ENCODE measurements around the gene SLC5A2.
A peak's percentile ranks its signal among the peaks of the same experiment; 100 is the strongest.
"Not testable (repeated sequence)": the region's sequence is repeated elsewhere in the genome, so short reads cannot be mapped to it uniquely, and the experiment has no call there.

SLC5A2 gene

DNA sequence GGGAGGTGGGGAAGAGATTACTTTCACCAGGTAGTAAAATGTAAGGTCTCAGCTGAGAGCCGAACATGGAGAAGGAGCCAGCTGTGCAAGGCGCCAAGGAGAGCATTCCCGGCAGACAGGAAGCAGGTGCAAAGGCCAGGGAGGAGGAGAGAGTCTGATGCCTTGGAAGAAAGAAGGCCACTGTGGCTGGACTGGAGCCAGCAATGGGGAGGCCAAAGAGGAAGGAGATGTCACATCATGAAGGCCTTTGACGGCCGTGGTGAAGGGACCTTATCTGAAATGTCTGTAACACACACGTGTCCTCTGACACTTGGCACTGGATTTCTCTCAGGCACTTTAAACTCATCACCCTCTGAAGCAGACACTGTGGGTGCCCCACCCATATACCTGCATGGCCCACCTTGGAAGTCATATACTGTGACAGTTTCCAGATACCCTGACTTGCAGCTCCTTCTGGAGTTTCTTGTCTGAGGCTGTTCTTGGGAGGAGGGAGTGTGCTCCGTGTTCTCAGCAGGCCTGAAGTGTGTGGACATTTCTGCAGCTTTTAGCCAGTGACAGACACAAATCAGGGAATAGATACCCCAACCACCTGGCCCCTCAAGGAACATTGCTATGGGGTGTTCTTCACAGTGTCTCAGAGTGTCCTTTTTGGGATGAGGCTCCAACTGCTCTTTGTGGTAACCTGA is 1.9 kb upstream of the SLC5A2 start:
- Histone ChIP-seq H3K27me3 (ENCODE audit: low read depth, low read length) (no peaks in the 10 kb centered on the region), H3K9me3 (ENCODE audit: control insufficient read depth in 1 of 2, low read length in 2 of 2) (no peaks in the 10 kb centered on the region), H3K4me3 (ENCODE audit: low read depth in 1 of 2, low read length in 2 of 2) (no peak overlapping the region), H3K4me1 (ENCODE audit: control insufficient read depth in 1 of 2, insufficient read depth in 2 of 2, low read length in 2 of 2) (peaks cover 0 to 20% of the 10 kb centered on the region in 2 donors), H3K27ac (ENCODE audit: low read length) (no peak overlapping the region), H3K36me3 (ENCODE audit: control insufficient read depth in 1 of 2, insufficient read depth in 2 of 2, low read length in 2 of 2) (peaks cover 0 to 20% of the 10 kb centered on the region in 2 donors)

DNA sequence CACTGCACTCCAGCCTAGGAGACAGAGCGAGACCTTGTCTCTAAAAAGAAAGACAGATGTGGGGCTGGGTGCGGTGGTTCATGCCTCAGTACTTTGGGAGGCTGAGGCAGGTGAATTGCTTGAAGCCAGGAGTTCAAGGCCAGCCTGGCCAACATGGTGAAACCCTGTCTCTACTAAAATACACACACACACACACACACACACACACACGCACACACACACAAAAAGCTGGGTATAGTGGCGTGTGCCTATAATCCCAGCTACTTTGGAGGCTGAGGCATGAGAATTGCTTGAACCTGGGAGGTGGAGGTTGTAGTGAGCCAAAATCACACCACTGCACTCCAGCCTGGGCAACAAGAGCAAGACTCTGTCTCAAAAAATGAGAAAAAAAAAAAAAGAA is 1.1 kb downstream of the SLC5A2 start:
- not testable (repeated sequence) for H3K27ac ChIP-seq (ENCODE audit: low read length); H3K9me3 ChIP-seq (ENCODE audit: control insufficient read depth in 1 of 2, low read length in 2 of 2); H3K27me3 ChIP-seq (ENCODE audit: low read depth, low read length); H3K36me3 ChIP-seq (ENCODE audit: control insufficient read depth in 1 of 2, insufficient read depth in 2 of 2, low read length in 2 of 2); H3K4me3 ChIP-seq (ENCODE audit: low read depth in 1 of 2, low read length in 2 of 2)
- peaks cover 0 to 24% of the 10 kb centered on the region in 2 donors for H3K4me1 ChIP-seq (ENCODE audit: control insufficient read depth in 1 of 2, insufficient read depth in 2 of 2, low read length in 2 of 2)

DNA sequence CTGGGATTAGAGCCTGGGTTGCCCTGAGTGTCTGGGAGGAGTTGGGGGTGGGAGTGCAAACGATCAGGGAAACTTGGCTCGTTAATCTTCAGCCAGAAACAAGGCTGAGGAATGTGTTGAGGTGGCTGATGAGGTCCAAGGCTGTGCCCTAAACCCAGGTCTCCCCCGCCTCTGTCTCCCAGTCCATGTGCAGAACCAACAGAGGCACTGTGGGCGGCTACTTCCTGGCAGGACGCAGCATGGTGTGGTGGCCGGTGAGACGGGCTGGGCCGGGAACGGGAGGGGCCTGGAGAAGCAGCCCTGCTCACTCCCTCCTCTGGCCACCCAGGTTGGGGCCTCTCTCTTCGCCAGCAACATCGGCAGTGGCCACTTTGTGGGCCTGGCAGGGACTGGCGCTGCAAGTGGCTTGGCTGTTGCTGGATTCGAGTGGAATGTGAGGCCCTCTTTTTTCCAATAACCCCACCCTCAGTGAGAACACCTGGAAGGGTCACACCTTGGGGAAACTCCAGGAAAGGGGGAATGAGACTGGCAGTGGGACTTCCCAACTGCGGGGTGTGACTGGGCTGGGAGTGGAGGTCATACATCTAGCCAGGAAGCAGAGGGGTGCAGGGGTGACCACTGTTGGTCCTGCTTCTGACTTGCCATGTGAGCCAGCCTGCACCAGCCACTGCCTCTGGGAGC is 1.7 kb downstream of the SLC5A2 start:
- Histone ChIP-seq H3K27me3 (ENCODE audit: low read depth, low read length) (peaks cover 6% of the 10 kb centered on the region), H3K36me3 (ENCODE audit: control insufficient read depth in 1 of 2, insufficient read depth in 2 of 2, low read length in 2 of 2) (no peaks in the 10 kb centered on the region), H3K27ac (ENCODE audit: low read length) (no peak overlapping the region), H3K9me3 (ENCODE audit: control insufficient read depth in 1 of 2, low read length in 2 of 2) (no peaks in the 10 kb centered on the region), H3K4me3 (ENCODE audit: low read depth in 1 of 2, low read length in 2 of 2) (no peak overlapping the region), H3K4me1 (ENCODE audit: control insufficient read depth in 1 of 2, insufficient read depth in 2 of 2, low read length in 2 of 2) (peaks cover 0 to 24% of the 10 kb centered on the region in 2 donors)

DNA sequence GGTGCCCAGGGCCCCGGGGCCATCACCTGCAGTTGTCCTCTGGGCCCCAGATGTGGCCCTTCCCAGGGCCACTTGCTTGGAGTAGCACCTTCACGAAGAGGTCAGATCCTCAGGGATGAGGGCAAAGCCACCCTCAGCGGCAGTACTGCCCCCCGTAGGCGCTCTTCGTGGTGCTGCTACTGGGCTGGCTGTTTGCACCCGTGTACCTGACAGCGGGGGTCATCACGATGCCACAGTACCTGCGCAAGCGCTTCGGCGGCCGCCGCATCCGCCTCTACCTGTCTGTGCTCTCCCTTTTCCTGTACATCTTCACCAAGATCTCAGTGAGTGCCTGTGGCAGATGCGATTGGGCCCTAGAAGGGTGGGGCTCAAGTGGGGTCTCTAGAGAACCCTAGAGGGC is 2.6 kb downstream of the SLC5A2 start:
- Histone ChIP-seq H3K4me3 (ENCODE audit: low read depth in 1 of 2, low read length in 2 of 2) (no peak overlapping the region), H3K36me3 (ENCODE audit: control insufficient read depth in 1 of 2, insufficient read depth in 2 of 2, low read length in 2 of 2) (peaks cover 0 to 5% of the 10 kb centered on the region in 2 donors), H3K9me3 (ENCODE audit: control insufficient read depth in 1 of 2, low read length in 2 of 2) (no peaks in the 10 kb centered on the region), H3K27ac (ENCODE audit: low read length) (no peak overlapping the region), H3K4me1 (ENCODE audit: control insufficient read depth in 1 of 2, insufficient read depth in 2 of 2, low read length in 2 of 2) (peaks cover 0 to 22% of the 10 kb centered on the region in 2 donors), H3K27me3 (ENCODE audit: low read depth, low read length) (peaks cover 6% of the 10 kb centered on the region)

DNA sequence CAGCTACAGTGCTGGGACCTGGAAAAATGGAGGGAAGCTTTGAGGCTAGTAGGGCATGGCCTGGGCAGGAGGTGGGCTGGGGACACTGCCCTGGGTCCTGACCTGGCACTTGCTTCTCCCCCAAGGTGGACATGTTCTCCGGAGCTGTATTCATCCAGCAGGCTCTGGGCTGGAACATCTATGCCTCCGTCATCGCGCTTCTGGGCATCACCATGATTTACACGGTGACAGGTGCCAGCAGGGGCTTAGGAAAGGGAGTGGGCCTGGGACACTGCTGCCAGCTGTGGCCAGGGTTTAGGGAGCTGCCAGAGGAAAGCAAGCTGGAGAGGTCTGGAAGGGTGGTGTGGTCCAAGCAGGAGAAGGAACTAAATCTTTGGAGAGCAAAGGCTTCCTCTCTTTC is 3.1 kb downstream of the SLC5A2 start:
- no peak overlapping the region for H3K27ac ChIP-seq (ENCODE audit: low read length)
- no peaks in the 10 kb centered on the region for H3K9me3 ChIP-seq (ENCODE audit: control insufficient read depth in 1 of 2, low read length in 2 of 2)
- peaks cover 6% of the 10 kb centered on the region for H3K27me3 ChIP-seq (ENCODE audit: low read depth, low read length)
- peaks cover 0 to 18% of the 10 kb centered on the region in 2 donors for H3K4me1 ChIP-seq (ENCODE audit: control insufficient read depth in 1 of 2, insufficient read depth in 2 of 2, low read length in 2 of 2)
- H3K4me3 ChIP-seq (ENCODE audit: low read depth in 1 of 2, low read length in 2 of 2): no peak overlapping the region
- H3K36me3 ChIP-seq (ENCODE audit: control insufficient read depth in 1 of 2, insufficient read depth in 2 of 2, low read length in 2 of 2): peaks cover 0 to 10% of the 10 kb centered on the region in 2 donors

DNA sequence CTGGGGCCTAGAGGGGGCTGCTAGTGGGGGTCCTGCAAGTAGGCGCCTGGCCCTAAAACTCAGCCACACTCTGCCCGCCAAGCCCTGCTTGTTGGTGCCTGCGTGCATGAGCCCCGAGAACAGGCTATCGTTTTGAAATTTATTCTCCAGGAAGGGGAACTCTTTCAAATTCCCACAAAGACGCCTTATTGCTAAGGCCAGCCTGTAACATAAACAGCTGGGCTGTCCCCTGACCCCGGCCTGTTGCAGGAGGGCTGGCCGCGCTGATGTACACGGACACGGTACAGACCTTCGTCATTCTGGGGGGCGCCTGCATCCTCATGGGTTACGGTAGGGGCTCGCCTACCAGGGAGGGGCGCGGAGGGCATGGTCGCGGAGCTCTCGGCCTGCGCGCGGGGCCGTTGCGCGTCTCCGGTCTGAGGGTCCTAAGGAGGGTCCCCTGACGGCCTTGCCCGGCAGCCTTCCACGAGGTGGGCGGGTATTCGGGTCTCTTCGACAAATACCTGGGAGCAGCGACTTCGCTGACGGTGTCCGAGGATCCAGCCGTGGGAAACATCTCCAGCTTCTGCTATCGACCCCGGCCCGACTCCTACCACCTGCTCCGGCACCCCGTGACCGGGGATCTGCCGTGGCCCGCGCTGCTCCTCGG is 4.3 kb downstream of the SLC5A2 start:
- H3K9me3 ChIP-seq (ENCODE audit: control insufficient read depth in 1 of 2, low read length in 2 of 2): no peaks in the 10 kb centered on the region
- H3K27ac ChIP-seq (ENCODE audit: low read length): no peak overlapping the region

DNA sequence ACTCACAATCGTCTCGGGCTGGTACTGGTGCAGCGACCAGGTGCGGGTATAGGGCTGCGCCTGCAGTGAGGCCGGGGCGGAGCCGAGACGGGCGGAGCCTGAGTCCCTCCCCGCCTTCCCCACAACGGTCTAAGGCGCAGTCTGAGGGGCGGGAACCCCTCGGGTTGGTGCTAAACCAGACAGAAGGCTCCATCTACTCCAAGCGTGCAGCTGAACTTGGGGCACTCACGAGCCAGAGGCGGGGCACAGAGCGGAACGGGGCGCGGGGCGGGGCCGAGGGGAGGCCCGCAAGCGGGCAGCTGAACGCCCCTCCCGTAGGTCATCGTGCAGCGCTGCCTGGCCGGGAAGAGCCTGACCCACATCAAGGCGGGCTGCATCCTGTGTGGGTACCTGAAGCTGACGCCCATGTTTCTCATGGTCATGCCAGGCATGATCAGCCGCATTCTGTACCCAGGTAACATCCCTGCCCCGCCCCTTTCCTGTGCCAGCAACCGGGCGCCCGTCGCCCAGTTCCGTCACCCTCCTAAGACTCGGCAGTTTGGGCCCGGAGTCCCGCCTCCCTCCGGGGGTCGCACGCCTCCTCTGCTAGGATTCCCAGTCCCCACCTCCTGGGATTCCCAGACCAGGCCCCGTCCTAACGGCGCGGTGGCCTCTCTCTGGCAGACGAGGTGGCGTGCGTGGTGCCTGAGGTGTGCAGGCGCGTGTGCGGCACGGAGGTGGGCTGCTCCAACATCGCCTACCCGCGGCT is 5.0 kb downstream of the SLC5A2 start:
- Histone ChIP-seq H3K4me1 (ENCODE audit: control insufficient read depth in 1 of 2, insufficient read depth in 2 of 2, low read length in 2 of 2) (peaks cover 0 to 18% of the 10 kb centered on the region in 2 donors), H3K27ac (ENCODE audit: low read length) (no peak overlapping the region), H3K9me3 (ENCODE audit: control insufficient read depth in 1 of 2, low read length in 2 of 2) (no peaks in the 10 kb centered on the region), H3K4me3 (ENCODE audit: low read depth in 1 of 2, low read length in 2 of 2) (peak overlapping the region; percentile 67 to 79), H3K27me3 (ENCODE audit: low read depth, low read length) (peaks cover 6% of the 10 kb centered on the region), H3K36me3 (ENCODE audit: control insufficient read depth in 1 of 2, insufficient read depth in 2 of 2, low read length in 2 of 2) (peaks cover 12 to 26% of the 10 kb centered on the region in 2 donors)

More for the DNA sequence above, 4.3 kb downstream of the SLC5A2 start:
- Histone ChIP-seq H3K36me3 (ENCODE audit: control insufficient read depth in 1 of 2, insufficient read depth in 2 of 2, low read length in 2 of 2) (peaks cover 6 to 19% of the 10 kb centered on the region in 2 donors), H3K4me3 (ENCODE audit: low read depth in 1 of 2, low read length in 2 of 2) (peak overlapping the region; percentile 67 to 79), H3K4me1 (ENCODE audit: control insufficient read depth in 1 of 2, insufficient read depth in 2 of 2, low read length in 2 of 2) (peaks cover 0 to 18% of the 10 kb centered on the region in 2 donors), H3K27me3 (ENCODE audit: low read depth, low read length) (peaks cover 6% of the 10 kb centered on the region)

DNA sequence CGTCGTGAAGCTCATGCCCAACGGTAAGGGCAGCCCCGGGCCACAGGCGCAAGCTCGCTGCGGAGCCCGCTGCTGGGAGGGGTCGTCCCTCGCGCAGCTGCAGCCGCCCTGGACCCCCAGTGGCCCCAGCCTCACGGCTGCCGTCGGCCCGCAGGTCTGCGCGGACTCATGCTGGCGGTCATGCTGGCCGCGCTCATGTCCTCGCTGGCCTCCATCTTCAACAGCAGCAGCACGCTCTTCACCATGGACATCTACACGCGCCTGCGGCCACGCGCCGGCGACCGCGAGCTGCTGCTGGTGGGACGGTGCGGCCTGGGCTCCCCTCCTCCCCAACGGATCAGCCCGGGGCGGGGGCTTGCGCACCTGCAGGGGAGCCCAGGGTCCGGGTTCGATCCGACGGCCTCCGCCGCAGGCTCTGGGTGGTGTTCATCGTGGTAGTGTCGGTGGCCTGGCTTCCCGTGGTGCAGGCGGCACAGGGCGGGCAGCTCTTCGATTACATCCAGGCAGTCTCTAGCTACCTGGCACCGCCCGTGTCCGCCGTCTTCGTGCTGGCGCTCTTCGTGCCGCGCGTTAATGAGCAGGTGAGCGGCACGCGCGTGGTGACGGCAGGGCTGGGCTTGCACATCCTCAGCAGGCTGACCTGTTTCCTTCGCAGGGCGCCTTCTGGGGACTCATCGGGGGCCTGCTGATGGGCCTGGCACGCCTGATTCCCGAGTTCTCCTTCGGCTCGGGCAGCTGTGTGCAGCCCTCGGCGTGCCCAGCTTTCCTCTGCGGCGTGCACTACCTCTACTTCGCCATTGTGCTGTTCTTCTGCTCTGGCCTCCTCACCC is 5.8 kb downstream of the SLC5A2 start:
- Histone ChIP-seq H3K27me3 (ENCODE audit: low read depth, low read length) (peaks cover 6% of the 10 kb centered on the region), H3K9me3 (ENCODE audit: control insufficient read depth in 1 of 2, low read length in 2 of 2) (no peaks in the 10 kb centered on the region), H3K27ac (ENCODE audit: low read length) (no peak overlapping the region), H3K4me1 (ENCODE audit: control insufficient read depth in 1 of 2, insufficient read depth in 2 of 2, low read length in 2 of 2) (peaks cover 0 to 18% of the 10 kb centered on the region in 2 donors), H3K4me3 (ENCODE audit: low read depth in 1 of 2, low read length in 2 of 2) (peak overlapping the region in 1 of 2 donors; percentile 79), H3K36me3 (ENCODE audit: control insufficient read depth in 1 of 2, insufficient read depth in 2 of 2, low read length in 2 of 2) (peaks cover 18 to 34% of the 10 kb centered on the region in 2 donors)

DNA sequence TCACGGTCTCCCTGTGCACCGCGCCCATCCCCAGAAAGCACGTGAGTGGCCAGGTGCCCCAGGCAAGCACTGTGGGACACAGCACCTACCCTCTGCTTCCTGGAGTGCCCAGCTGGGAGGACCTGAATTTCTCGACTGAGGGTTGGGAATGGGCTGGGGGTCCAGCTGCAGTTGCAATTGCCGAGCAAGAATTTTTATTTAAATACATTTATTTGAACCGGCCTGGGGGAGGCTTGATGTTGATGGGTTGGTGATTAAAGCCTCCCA is 6.3 kb downstream of the SLC5A2 start:
- Histone ChIP-seq H3K27me3 (ENCODE audit: low read depth, low read length) (peaks cover 6% of the 10 kb centered on the region), H3K4me1 (ENCODE audit: control insufficient read depth in 1 of 2, insufficient read depth in 2 of 2, low read length in 2 of 2) (peaks cover 0 to 18% of the 10 kb centered on the region in 2 donors), H3K9me3 (ENCODE audit: control insufficient read depth in 1 of 2, low read length in 2 of 2) (no peaks in the 10 kb centered on the region), H3K4me3 (ENCODE audit: low read depth in 1 of 2, low read length in 2 of 2) (no peak overlapping the region), H3K27ac (ENCODE audit: low read length) (no peak overlapping the region), H3K36me3 (ENCODE audit: control insufficient read depth in 1 of 2, insufficient read depth in 2 of 2, low read length in 2 of 2) (peaks cover 18 to 39% of the 10 kb centered on the region in 2 donors)

DNA sequence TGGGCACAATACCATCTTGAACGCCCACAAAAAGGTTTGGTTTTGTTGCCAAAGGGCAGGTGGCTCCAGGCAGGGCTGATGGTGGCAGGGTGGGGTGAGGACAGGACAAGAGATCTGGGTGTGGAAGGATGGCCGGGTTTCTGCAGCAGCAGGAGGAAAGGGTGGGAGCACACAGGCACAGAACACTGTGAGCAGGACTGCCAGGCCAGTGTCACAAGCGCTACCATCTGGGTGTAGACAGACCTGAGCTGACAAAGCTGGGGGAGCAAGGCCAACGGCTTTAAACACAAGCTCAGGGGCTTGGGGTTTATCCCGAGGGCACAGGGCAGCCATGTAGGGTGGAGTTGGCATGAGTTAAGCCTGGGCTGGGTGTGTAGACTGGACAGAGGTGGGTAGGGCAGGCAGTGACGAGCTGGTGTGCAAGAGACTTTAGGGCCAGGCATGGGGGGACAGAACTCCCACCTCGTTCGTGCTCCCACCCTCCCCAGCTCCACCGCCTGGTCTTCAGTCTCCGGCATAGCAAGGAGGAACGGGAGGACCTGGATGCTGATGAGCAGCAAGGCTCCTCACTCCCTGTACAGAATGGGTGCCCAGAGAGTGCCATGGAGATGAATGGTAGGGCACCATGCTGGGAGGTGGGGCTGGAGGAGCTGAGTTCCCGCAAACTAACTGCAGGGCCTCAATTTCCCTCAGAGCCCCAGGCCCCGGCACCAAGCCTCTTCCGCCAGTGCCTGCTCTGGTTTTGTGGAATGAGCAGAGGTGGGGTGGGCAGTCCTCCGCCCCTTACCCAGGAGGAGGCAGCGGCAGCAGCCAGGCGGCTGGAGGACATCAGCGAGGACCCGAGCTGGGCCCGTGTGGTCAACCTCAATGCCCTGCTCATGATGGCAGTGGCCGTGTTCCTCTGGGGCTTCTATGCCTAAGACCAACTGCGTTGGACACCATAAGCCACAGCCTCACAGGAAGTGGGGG is 7.0 kb downstream of the SLC5A2 start:
- Histone ChIP-seq H3K4me1 (ENCODE audit: control insufficient read depth in 1 of 2, insufficient read depth in 2 of 2, low read length in 2 of 2) (peaks cover 0 to 18% of the 10 kb centered on the region in 2 donors), H3K4me3 (ENCODE audit: low read depth in 1 of 2, low read length in 2 of 2) (no peak overlapping the region), H3K9me3 (ENCODE audit: control insufficient read depth in 1 of 2, low read length in 2 of 2) (no peaks in the 10 kb centered on the region), H3K27ac (ENCODE audit: low read length) (no peak overlapping the region), H3K27me3 (ENCODE audit: low read depth, low read length) (peaks cover 6% of the 10 kb centered on the region), H3K36me3 (ENCODE audit: control insufficient read depth in 1 of 2, insufficient read depth in 2 of 2, low read length in 2 of 2) (peaks cover 19 to 45% of the 10 kb centered on the region in 2 donors)
